NCI-H774 (cell line): ENCODE results near the gene SEL1L3.

Experiments
- DNase-seq: peaks from one replicate; lab custom pipeline; 2025; lab: John Stamatoyannopoulos, UW

Gene SEL1L3

GRCh38 chr4:25749150-25749794, 113.5 kb downstream of the SEL1L3 start:
- DNase-seq = no peak

GRCh38 chr4:25743971-25744370, 118.8 kb downstream of the SEL1L3 start:
- no peak for DNase-seq

- DNase-seq = no peak
These were observed 133.2 kb downstream of the SEL1L3 start for GRCh38 chr4:25729564-25729963.

- no peak for DNase-seq
These were observed 133.9 kb downstream of the SEL1L3 start for GRCh38 chr4:25728886-25729285.

GRCh38 chr4:25727711-25728493, 134.9 kb downstream of the SEL1L3 start:
- no peak for DNase-seq

- no peak for DNase-seq
These were observed 136.9 kb downstream of the SEL1L3 start for GRCh38 chr4:25725870-25726269.

- no peak for DNase-seq
These were observed 139.4 kb downstream of the SEL1L3 start for GRCh38 chr4:25723409-25723808.

GRCh38 chr4:25722964-25723363, 139.8 kb downstream of the SEL1L3 start:
- DNase-seq = no peak

GRCh38 chr4:25713812-25714211, 149.0 kb downstream of the SEL1L3 start:
- no peak for DNase-seq

GRCh38 chr4:25712611-25713010, 150.2 kb downstream of the SEL1L3 start:
- DNase-seq = no peak

GRCh38 chr4:25710637-25711036, 152.2 kb downstream of the SEL1L3 start:
- no peak for DNase-seq

GRCh38 chr4:25704516-25704915, 158.3 kb downstream of the SEL1L3 start:
- DNase-seq = no peak

GRCh38 chr4:25703731-25704388, 158.9 kb downstream of the SEL1L3 start:
- DNase-seq = no peak

- no peak for DNase-seq
These were observed 159.9 kb downstream of the SEL1L3 start for GRCh38 chr4:25702848-25703247.

GRCh38 chr4:25700661-25701060, 162.1 kb downstream of the SEL1L3 start:
- DNase-seq = no peak

GRCh38 chr4:25697516-25697915, 165.3 kb downstream of the SEL1L3 start:
- no peak for DNase-seq
